Osteoblast (primary cell): ENCODE measurements around the gene ARHGAP42. TPM values are rescaled to one million over a fixed set of nuclear protein-coding genes. Genes with fewer than 3 reads are reported as not detected.

Source experiments
- DNase-seq: peaks from one replicate; pipeline ENCODE4 v3.0.0; 2011; ENCODE audit warnings: low spot score, mixed read lengths; ENCODE audit not compliant: insufficient read length; ENCODE audit errors: missing footprints
- H2AFZ ChIP-seq: 2 replicates; pipeline ENCODE4 v1.6.0; 2011; ENCODE audit warnings: mild to moderate bottlenecking, low read length
- H3K27ac ChIP-seq: 2 replicates; pipeline ENCODE4 v1.5.1; 2011; ENCODE audit warnings: mild to moderate bottlenecking, low read depth, low read length, moderate library complexity
- H3K27me3 ChIP-seq: 2 replicates; pipeline ENCODE4 v1.6.0; 2012; ENCODE audit warnings: mild to moderate bottlenecking, control low read depth, inconsistent platforms, low read length, moderate library complexity; ENCODE audit not compliant: insufficient read depth
- H3K36me3 ChIP-seq: 2 replicates; pipeline ENCODE4 v1.5.1; 2011; ENCODE audit warnings: mild to moderate bottlenecking, low read length, control low read depth, moderate library complexity; ENCODE audit not compliant: insufficient read depth
- H3K4me1 ChIP-seq: 2 replicates; pipeline ENCODE4 v1.5.1; 2011; ENCODE audit warnings: mild to moderate bottlenecking, low read length, control low read depth, moderate library complexity; ENCODE audit not compliant: insufficient read depth
- H3K4me2 ChIP-seq: 2 replicates; pipeline ENCODE4 v1.6.0; 2011; ENCODE audit warnings: mild to moderate bottlenecking, low read length; ENCODE audit not compliant: insufficient read depth
- H3K4me3 ChIP-seq: fragments of 200-600 bp; sonication (generic); 3 replicates; pipeline ENCODE4 v1.5.1; 2012; ENCODE audit warnings: mild to moderate bottlenecking, low read length, inconsistent platforms; ENCODE audit not compliant: insufficient read depth
- H3K79me2 ChIP-seq: 2 replicates; pipeline ENCODE4 v1.6.0; 2012; ENCODE audit warnings: mild to moderate bottlenecking, low read length, control low read depth, inconsistent platforms; ENCODE audit not compliant: insufficient read depth
- H3K9me3 ChIP-seq: 2 replicates; pipeline ENCODE4 v1.5.1; 2011; ENCODE audit warnings: low read depth, low read length, control low read depth
- H4K20me1 ChIP-seq: 2 replicates; pipeline ENCODE4 v1.6.0; 2012; ENCODE audit warnings: mild to moderate bottlenecking, low read length, control low read depth; ENCODE audit not compliant: insufficient read depth
- CTCF ChIP-seq: IDR thresholded peaks from 2 replicates; pipeline ENCODE4 v1.5.1; 2011; ENCODE audit warnings: mild to moderate bottlenecking, low read depth, low read length, moderate library complexity; ENCODE audit errors: extremely low read depth
- total RNA-seq: library from RNA; depleted of rRNA; stranded (reverse); fragments of >200 nt; gene quantifications from 2 replicates; pipeline ENCODE4 v1.2.3, GENCODE V29; 2012

Gene ARHGAP42
- total RNA-seq, 1 donor: 9.4 TPM

- no peak overlapping the region for H2AFZ ChIP-seq
- H3K27me3 ChIP-seq: no peaks in the 10 kb centered on the region
- no peak for TF ChIP-seq CTCF
- no peak overlapping the region for H3K4me2 ChIP-seq
- no peak overlapping the region for H3K27ac ChIP-seq
- H4K20me1 ChIP-seq: no peaks in the 10 kb centered on the region
- no peak overlapping the region for H3K4me3 ChIP-seq
- no peaks in the 10 kb centered on the region for H3K4me1 ChIP-seq
- no peaks in the 10 kb centered on the region for H3K79me2 ChIP-seq
- H3K9me3 ChIP-seq: peaks cover 10% of the 10 kb centered on the region
- peaks cover 3% of the 10 kb centered on the region for H3K36me3 ChIP-seq
- no peak for DNase-seq
Observed at GRCh38 chr11:100752371-100753171, 65.5 kb downstream of the ARHGAP42 start.

GRCh38 chr11:100753172-100753543, 66.1 kb downstream of the ARHGAP42 start:
- TF ChIP-seq CTCF: no peak
- Histone ChIP-seq H4K20me1 (no peaks in the 10 kb centered on the region), H3K9me3 (peaks cover 10% of the 10 kb centered on the region), H3K27me3 (no peaks in the 10 kb centered on the region), H3K4me2 (no peak overlapping the region), H3K4me3 (no peak overlapping the region), H2AFZ (no peak overlapping the region), H3K79me2 (no peaks in the 10 kb centered on the region), H3K4me1 (no peaks in the 10 kb centered on the region), H3K36me3 (peaks cover 3% of the 10 kb centered on the region), H3K27ac (no peak overlapping the region)
- no peak for DNase-seq

- Histone ChIP-seq H3K9me3 (peaks cover 10% of the 10 kb centered on the region), H3K4me3 (no peak overlapping the region), H3K27ac (no peak overlapping the region), H3K36me3 (peaks cover 3% of the 10 kb centered on the region), H3K4me2 (no peak overlapping the region), H2AFZ (no peak overlapping the region), H4K20me1 (no peaks in the 10 kb centered on the region), H3K79me2 (no peaks in the 10 kb centered on the region), H3K27me3 (no peaks in the 10 kb centered on the region), H3K4me1 (no peaks in the 10 kb centered on the region)
- TF ChIP-seq CTCF: no peak
- DNase-seq: no peak
Observed at GRCh38 chr11:100753571-100753970, 66.5 kb downstream of the ARHGAP42 start.

GRCh38 chr11:100756559-100756958, 69.5 kb downstream of the ARHGAP42 start:
- no peak overlapping the region for H3K4me2 ChIP-seq
- H3K36me3 ChIP-seq: no peaks in the 10 kb centered on the region
- DNase-seq: no peak
- H3K4me1 ChIP-seq: no peaks in the 10 kb centered on the region
- peaks cover 2% of the 10 kb centered on the region for H4K20me1 ChIP-seq
- H2AFZ ChIP-seq: no peak overlapping the region
- H3K9me3 ChIP-seq: no peaks in the 10 kb centered on the region
- no peaks in the 10 kb centered on the region for H3K27me3 ChIP-seq
- H3K4me3 ChIP-seq: no peak overlapping the region
- TF ChIP-seq CTCF: no peak
- no peak overlapping the region for H3K27ac ChIP-seq
- no peaks in the 10 kb centered on the region for H3K79me2 ChIP-seq
